Smooth muscle cell (in vitro differentiated cells): ENCODE measurements around the gene SPAG17. TPM values are rescaled to one million over a fixed set of nuclear protein-coding genes. Genes with fewer than 3 reads are reported as not detected.

Source experiments
- DNase-seq: peaks from one replicate; lab custom pipeline; 2025; ENCODE audit not compliant: unreplicated experiment; lab: John Stamatoyannopoulos, UW
- H2AFZ ChIP-seq: fragments of 200-600 bp; sonication (generic); 2 replicates; pipeline ENCODE4 v1.6.0; 2016; ENCODE audit warnings: antibody characterized with exemption, low read depth, mild to moderate bottlenecking
- H3F3A ChIP-seq: fragments of 200-600 bp; sonication (generic); 2 replicates; pipeline ENCODE4 v1.6.0; 2017; ENCODE audit warnings: antibody characterized with exemption, low read depth
- H3K27ac ChIP-seq: fragments of 200-600 bp; sonication (generic); 2 replicates; pipeline ENCODE4 v1.5.1; 2016; ENCODE audit warnings: low read depth, mild to moderate bottlenecking
- H3K27me3 ChIP-seq: fragments of 200-600 bp; sonication (generic); 2 replicates; pipeline ENCODE4 v1.6.1; 2016; ENCODE audit warnings: low read depth, mild to moderate bottlenecking
- H3K36me3 ChIP-seq: fragments of 200-600 bp; sonication (generic); 2 replicates; pipeline ENCODE4 v1.5.1; 2016; ENCODE audit warnings: low read depth
- H3K4me1 ChIP-seq: fragments of 200-600 bp; sonication (generic); 2 replicates; pipeline ENCODE4 v1.5.1; 2016; ENCODE audit warnings: low read depth
- H3K4me2 ChIP-seq: fragments of 200-600 bp; sonication (generic); 2 replicates; pipeline ENCODE4 v1.6.0; 2016; ENCODE audit warnings: mild to moderate bottlenecking
- H3K4me3 ChIP-seq: fragments of 200-600 bp; sonication (generic); 2 replicates; pipeline ENCODE4 v1.5.1; 2016; ENCODE audit warnings: mild to moderate bottlenecking
- H3K79me2 ChIP-seq: fragments of 200-600 bp; sonication (generic); 2 replicates; pipeline ENCODE4 v1.6.0; 2016; ENCODE audit warnings: low read depth, mild to moderate bottlenecking
- H3K9ac ChIP-seq: fragments of 200-600 bp; sonication (generic); 2 replicates; pipeline ENCODE4 v1.6.0; 2016; ENCODE audit warnings: low read depth
- H3K9me3 ChIP-seq: fragments of 200-600 bp; sonication (generic); replicated peaks from 2 replicates; pipeline ENCODE4 v1.5.1; 2016; ENCODE audit warnings: low read depth
- H4K20me1 ChIP-seq: fragments of 200-600 bp; sonication (generic); 2 replicates; pipeline ENCODE4 v1.6.0; 2016; ENCODE audit warnings: low read depth
- CTCF ChIP-seq: fragments of 200-600 bp; sonication (generic); IDR thresholded peaks from 2 replicates; pipeline ENCODE4 v1.5.1; 2017; ENCODE audit warnings: borderline replicate concordance, mild to moderate bottlenecking, antibody characterized with exemption; ENCODE audit not compliant: insufficient read depth, poor library complexity, severe bottlenecking
- WGBS: methylation state at CpG from one replicate; pipeline ENCODE4 v1.1.7; 2016; ENCODE audit warnings: low lambda C conversion rate; 5-methylcytosine and 5-hydroxymethylcytosine counted together
- polyA plus RNA-seq: library from polyadenylated mRNA; unstranded; fragments of >200 nt; fragmentation: Nextera tagmentation; extraction: Ambion mirVana; gene quantifications from 2 replicates; pipeline ENCODE4 v1.2.1, GENCODE V29; 2016
- total RNA-seq: library from RNA; depleted of rRNA; stranded (reverse); fragments of >200 nt; gene quantifications from 2 replicates; pipeline ENCODE4 v1.2.3, GENCODE V29; 2014

The SPAG17 gene
- total and polyA plus RNA-seq, 2 experiments from 2014 or later, result 1.1 to 11.1 TPM

DNA sequence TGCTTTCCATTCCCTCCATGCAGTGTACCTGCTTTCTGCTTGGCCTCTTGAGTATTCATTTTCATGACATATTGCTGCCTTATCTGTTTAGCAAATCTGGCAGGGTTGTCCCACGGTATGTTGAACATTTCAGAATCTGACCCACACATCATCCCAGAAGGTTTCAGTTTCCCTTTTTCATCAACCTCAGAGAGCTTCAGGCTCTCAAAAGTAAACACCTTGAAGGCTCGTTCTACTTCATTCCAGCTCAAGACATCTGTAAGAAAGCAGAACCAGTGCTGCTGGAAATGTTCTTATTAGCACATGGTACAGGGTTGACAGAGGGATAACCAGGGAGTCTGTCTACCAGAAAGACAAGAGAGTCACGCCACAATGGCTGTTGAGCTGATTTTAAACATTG, 103.6 kb downstream of the SPAG17 start:
- Histone ChIP-seq H3K36me3 (no peaks in the 10 kb centered on the region), H3K4me1 (no peaks in the 10 kb centered on the region), H3K4me3 (no peak overlapping the region), H3K27ac (no peak overlapping the region), H2AFZ (no peak overlapping the region), H3F3A (no peaks in the 10 kb centered on the region), H3K9ac (no peak overlapping the region), H3K27me3 (no peaks in the 10 kb centered on the region), H3K9me3 (no peaks in the 10 kb centered on the region), H4K20me1 (no peaks in the 10 kb centered on the region), H3K79me2 (no peaks in the 10 kb centered on the region), H3K4me2 (no peak overlapping the region)
- WGBS, result 79% methylated on average over 3 of the region's 3 CpGs
- no peak for DNase-seq
- no peak for TF ChIP-seq CTCF

GRCh38 chr1:118077331-118078045, 107.5 kb downstream of the SPAG17 start:
- peaks cover 6% of the 10 kb centered on the region for H3K27me3 ChIP-seq
- H3K27ac ChIP-seq, result no peak overlapping the region
- no peak overlapping the region for H3K9ac ChIP-seq
- peak overlapping the region; percentile 6 for H2AFZ ChIP-seq
- H3K79me2 ChIP-seq, result no peaks in the 10 kb centered on the region
- peaks cover 3% of the 10 kb centered on the region for H3K4me1 ChIP-seq
- H4K20me1 ChIP-seq, result no peaks in the 10 kb centered on the region
- peaks cover 9% of the 10 kb centered on the region for H3F3A ChIP-seq
- no peak for DNase-seq
- H3K36me3 ChIP-seq, result no peaks in the 10 kb centered on the region
- no peak overlapping the region for H3K4me3 ChIP-seq
- peak overlapping the region; percentile 31 for H3K4me2 ChIP-seq
- peak; percentile 68 for TF ChIP-seq CTCF
- no peaks in the 10 kb centered on the region for H3K9me3 ChIP-seq
- WGBS, result 28% methylated on average over 2 of the region's 2 CpGs

- Histone ChIP-seq H3K9ac (no peak overlapping the region), H3K27me3 (peaks cover 6% of the 10 kb centered on the region), H3K27ac (no peak overlapping the region), H4K20me1 (no peaks in the 10 kb centered on the region), H3K79me2 (no peaks in the 10 kb centered on the region), H3K4me3 (no peak overlapping the region), H3K4me2 (peak overlapping the region; percentile 13), H2AFZ (no peak overlapping the region), H3K9me3 (no peaks in the 10 kb centered on the region), H3K4me1 (peaks cover 3% of the 10 kb centered on the region), H3F3A (peaks cover 9% of the 10 kb centered on the region), H3K36me3 (no peaks in the 10 kb centered on the region)
- TF ChIP-seq CTCF, result no peak
- DNase-seq, result no peak
- 67% methylated on average over 3 of the region's 3 CpGs for WGBS
Measured at GRCh38 chr1:118075116-118075515, 109.9 kb downstream of the SPAG17 start.
